Mesenteric fat pad (tissue), 1 donor: ENCODE measurements around the gene PRKG1. TPM values are rescaled to one million over a fixed set of nuclear protein-coding genes. Genes with fewer than 3 reads are reported as not detected.

ENCODE experiments used
- DNase-seq: peaks from one replicate; pipeline ENCODE4 v3.0.0-alpha.2; 2020; ENCODE audit warnings: low spot score
- total RNA-seq: library from RNA; stranded (reverse); fragmentation: NEBNext Ultra II Directional; extraction: Animal tissue kit (Norgen Biotek cat#: 25700); gene quantifications from one replicate; pipeline ENCODE4 v1.2.1, GENCODE V29; 2021
- donor health status: DM: yes; HTN: yes; CAD: no.

PRKG1 gene
- total RNA-seq, 1 donor from 2014 or later, result 12.9 TPM

DNA sequence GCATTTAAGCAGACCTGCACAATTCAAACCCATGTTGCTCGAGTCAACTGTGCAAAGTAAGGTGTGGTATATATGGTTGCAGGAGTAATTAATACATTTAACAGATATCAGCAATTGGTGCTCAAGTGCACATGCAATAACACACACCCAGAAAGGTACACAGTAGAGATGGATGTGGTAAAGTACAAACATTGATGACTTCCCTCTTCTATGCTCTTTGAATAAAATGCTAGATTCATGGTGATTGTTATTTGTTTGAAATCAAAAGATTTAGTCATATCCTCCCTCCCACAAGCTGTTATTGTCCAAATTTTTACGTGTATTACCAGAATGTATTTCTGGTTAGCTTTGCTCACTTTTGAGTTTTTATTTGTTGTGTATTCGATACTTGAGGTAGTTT, 887.1 kb downstream of the PRKG1 start:
- DNase-seq, result no peak

DNA sequence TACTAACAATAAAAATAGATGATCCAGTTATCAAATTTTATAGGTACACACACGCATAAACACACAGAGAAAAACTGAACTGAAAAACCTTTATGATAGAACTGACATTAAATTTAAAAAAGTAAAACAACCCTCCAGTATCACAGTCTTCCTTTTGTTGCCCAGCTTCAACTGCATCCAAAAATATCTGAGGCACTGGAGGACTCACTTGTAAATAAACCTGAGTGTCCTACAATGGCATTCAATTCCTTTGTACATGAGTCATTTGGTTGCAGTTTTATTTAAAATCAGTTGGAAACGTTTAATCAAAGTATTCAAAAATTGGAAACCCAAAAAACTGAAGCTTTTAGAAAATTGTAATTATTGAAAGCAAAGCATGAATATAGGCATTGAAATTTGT, 890.3 kb downstream of the PRKG1 start:
- no peak for DNase-seq

DNA sequence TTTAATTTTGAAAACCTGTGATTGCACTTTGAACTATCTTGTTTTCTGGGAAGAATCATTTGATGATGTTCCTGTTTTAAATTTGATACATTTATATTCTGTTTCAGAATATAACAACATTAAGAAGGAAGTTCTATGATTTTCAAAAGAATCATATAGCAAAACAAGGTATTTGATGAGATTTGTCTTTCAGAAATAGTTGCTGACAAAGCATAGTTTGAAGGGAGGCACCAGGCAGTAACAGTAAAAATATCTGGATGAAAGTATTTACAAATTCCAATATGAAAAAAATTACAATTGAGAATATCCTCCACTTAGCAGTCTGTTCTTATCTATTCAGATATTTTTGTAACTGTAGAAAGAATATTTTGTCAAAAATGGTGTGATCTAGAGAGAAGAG, 891.2 kb downstream of the PRKG1 start:
- no peak for DNase-seq

DNA sequence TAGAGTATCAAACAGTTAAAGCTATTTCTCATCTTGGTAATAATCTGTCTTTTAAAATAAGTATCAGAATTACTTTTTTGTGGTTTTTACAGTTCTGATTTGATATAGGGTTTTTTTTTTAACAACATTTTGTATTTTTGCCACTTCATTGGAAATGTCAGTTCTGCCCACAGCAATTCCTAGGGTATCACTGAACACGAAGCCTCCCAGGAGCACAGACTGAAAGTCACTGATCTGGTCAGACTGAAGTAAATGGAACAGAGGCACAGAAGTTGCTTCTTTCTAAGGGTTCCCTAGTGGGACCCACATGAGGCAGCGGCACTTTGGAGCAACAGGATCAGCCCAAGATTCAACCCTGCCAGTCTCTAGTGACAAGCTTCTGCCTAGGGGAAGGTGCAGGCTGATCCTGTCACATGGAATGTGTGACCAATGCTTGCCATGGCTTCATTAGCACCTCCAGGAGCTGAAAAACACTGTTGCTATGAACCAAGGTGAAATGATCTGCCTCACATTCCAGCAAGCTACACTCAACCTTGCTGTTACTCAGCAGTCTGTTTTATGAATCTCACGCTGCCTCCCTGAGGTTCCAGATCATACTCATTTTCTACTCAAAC, 898.6 kb downstream of the PRKG1 start:
- no peak for DNase-seq

DNA sequence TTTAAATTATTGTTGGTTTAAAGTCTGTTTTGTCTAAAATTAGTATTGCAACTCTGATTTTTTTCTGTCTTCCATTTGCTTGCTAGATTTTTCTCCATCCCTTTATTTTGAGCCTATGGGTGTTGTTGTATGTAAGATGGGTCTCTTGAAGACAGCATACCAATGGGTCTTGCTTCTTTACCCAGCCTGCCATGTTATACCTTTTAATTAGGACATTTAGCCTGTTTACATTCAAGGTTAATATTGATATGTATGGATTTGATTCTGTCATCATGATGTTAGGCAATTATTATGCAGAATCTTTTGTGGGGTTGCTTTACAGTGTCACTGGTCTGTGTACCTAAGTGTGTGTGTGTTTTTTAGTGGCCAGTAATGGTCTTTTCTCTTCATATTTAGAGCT, 906.5 kb downstream of the PRKG1 start:
- no peak for DNase-seq

DNA sequence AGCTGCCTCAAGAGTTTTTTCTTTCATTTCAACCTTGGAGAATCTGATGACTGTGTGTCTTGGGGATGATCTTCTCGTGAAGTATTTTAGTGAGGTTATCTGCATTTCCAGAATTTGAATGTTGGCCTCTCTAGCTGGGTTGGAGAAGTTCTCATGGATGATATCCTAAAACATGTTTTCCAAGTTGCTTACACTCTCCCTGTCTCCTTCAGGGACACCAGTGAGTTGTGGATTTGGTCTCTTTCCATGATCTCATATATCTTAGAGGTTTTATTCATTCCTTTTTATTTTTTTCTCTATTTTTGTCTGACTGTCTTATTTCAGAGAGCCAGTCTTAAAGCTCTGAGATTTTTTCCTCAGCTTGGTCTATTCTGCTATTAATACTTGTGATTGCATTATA, 907.4 kb downstream of the PRKG1 start:
- no peak for DNase-seq

DNA sequence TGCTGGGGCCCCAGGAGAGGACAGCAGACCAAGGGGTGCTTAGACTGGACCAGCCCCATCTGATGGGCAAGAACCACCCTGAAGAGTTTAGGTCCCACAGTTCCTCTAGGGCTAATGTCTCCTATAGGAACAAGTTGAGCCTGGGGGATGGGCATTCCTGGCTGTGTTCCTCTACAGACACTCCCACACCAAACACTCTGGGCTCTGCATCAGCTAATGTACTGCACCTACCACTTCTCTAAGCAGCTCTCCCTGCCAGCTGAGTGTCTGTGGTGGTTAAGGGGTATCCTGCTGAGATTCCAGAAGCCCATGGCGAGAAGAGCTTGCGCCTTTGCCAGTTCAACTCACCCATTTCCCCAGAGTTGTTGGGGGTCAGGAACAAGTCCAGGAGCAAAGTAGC, 909.2 kb downstream of the PRKG1 start:
- DNase-seq, result no peak

DNA sequence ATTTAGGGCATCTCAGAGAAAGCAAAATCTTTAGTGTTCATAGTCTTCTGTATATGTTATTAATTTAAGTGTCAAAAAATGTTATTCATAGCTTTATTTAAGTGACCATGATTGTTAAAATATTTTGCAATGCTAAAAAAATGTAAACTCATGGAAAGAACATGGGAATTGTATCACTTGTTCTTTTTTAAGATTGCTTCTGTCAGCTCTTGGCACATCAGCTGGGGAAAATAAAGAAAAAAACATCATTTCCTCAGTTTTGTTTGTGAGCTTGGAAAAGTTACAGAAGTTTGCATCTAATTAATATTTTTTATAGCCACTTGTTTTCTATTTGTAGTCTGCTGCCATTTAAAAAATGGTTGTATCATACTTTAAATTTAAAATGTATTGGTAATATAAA, 911.0 kb downstream of the PRKG1 start:
- DNase-seq, result no peak

DNA sequence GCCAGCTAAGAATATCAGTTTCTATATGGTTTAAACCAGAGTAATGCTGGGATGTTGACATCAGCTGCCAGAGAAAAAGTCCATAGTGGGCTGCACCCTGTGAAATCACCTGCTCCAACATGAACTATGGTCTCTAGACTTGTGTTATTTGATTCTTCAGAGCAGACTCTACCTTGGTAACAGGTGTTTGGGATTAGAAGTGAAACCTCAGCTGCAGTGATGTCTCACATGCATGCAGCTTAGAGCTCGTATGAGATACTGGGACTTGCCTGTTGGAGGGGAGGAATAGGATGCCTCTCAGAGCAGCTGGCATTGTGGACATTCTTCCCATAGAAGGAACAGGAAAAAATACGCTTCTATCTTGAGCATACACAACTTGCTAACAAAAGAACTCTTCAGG, 912.2 kb downstream of the PRKG1 start:
- DNase-seq, result no peak

DNA sequence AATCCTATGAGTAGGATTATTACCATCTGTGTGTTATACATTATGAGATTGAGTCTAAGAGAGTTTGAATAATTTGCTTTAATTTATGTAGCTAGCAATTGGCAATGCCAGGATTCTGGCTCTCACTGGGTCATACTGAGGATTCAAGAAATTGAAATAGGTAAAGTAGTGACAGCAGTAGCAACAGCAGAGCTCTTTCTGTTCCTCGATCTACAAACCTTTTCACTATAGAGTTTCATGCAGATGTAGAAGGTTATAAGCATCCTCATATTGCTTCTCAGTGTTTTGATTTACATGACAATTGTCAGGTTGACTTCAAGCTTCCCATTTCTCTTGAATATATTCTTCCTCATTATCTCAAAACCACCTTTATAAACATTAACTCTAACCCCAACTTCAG, 919.2 kb downstream of the PRKG1 start:
- no peak for DNase-seq

DNA sequence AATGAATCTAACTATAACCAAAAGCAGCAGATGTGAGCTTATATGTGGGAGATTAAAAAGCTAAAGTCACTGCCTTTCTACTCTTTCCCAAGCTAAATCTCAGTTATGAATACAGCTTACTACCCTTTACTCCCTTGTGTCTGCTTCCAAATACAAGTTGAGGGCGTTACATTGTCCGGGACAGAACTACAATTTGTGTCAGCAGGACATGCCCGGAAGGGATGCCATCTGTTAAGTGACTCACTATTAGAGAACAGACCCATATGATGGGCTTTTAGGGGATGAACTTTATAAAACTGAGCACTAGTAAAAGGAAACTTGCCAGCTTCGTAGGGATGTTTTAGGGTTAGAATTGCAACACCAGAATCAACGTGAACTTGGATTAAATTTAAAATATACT, 924.8 kb downstream of the PRKG1 start:
- DNase-seq, result no peak

DNA sequence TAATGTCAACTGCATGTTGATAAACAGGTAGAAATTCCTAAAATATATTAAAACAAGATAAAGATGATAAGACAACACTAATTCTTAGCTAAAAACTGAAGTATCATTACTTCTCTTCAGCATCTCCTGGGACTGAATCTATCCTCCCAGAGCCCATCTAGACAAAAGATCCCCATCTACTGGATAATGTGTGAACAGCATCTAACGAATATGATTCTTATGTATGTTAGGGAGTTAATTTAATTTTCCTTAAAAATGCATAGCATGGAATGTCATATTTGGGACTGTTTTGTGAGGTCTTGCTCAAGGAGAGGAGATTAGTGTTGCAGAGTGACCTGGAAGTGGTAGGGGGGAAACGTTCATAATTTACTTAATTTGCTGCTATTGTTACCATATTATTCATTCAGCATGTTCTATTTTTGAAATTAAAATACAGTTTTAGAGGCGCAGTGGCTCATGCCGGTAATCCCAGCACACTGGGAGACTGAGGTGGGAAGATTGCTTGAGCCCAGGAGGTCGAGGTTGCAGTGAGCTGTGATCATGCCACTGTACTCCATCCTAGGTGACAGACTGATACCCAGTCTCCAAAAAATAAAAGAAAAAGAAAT, 930.2 kb downstream of the PRKG1 start:
- DNase-seq, result no peak

DNA sequence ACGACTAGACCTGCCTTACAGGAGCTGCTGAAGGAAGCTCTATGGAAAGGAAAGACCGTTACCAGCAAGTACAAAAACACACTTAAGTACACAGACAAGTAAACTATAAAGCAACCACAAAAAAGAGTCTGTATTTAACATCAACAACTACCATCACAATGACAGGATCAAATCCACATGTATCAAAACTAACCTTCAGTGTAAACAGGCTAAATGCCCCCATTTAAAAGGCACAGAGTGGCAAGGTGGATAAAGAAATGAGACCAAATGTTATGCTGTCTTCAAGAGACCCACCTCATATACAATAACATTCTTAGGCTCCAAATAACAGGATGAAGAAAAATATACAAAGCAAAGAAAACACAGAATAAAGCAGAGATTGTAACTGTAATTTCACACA, 932.8 kb downstream of the PRKG1 start:
- DNase-seq, result no peak

DNA sequence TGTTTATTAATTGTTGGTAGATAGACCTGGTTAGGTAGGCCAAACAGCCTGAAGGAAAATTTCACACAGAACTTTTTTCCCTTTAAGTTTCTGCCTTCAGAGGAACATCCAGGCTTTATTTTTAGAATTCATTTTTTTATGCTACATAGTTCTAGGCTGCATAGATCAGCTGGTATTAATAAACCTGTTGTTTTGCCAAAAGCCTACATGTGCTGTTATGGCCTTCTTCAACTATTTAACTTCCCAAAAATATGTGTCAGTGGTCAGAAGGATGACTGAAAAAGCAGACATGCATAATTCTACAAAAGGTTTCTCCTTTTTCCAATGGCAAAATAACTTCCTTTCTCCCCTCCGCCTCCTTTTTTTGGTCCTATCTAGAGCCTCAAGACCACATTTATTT, 936.8 kb downstream of the PRKG1 start:
- DNase-seq, result no peak

DNA sequence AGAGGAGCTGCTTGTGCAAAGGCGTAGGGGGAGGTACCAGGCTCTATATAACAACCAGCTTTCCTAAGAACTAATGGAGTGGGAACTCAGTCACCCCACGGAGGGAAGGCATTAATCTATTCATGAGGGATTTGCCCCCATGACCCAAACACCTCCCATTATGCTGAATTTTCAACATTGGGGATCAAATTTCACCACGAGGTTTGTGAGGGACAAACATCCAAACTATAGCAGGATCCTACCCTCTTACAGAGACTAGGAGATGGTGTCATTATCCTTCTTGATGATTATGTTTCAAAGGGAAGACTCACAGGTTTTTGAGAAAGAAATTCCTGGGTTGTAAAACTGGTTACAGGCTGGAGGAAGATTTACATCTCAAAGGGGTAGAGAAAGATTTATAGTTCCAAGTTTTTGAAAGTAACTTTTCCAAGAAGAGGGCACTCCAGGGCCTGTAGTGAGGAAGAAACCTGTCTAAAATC, 944.8 kb downstream of the PRKG1 start:
- DNase-seq, result no peak

DNA sequence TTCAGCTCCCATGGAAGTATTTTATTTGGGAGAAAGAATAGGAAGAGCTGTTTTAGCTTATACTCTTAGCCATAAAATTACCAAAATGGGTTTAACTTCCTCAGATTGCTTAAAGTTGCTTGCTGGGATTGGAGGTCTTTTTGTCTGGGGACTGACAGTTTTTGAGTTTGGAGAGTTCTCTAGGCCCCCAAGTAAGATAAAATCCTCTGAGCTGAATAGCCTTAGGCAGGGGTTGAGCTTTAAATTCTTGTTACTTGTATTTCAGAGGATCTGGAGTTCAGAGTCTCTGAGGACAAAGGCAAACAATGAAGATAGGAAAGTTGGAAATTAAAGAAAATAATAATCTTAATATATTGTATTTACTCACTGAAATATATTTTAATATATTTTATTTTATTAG, 945.4 kb downstream of the PRKG1 start:
- DNase-seq, result no peak

DNA sequence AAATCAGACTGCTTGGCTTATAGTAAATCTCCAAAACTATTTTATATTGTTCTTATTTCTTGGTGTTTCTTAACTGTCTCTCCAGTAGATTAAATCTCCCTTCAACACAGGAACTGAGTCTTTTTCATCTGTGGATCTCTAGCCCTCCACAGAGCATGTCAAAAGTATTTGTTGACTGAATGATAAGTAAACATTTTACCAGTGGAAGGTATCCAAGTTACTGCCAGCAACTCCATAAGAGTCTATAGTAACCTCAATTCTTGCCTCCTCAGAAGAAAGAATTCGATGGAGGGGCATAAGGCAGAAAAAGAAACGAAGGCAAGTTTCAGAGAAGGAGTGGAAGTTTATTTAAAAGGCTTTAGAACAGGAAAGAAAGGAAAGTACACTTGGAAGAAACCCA, 945.9 kb downstream of the PRKG1 start:
- no peak for DNase-seq

DNA sequence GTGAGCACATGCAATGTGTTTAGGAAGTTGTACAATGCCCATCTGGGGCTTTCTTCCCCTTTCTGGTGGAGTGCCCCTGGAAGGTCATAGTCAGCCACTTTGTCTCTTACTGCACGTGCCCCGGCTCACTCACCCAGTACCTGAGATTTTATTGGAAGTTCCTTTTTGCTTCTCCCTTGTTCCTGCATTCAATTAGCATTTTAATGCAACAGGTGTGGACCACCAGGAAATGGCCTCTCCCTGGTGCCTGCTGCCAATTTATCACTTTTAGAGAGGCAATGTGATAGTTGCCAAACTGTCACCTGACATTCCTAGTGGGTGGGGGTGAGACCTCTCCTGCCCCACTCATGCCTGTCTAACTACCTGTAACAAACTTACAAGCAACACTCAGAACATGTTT, 946.4 kb downstream of the PRKG1 start:
- DNase-seq, result no peak

DNA sequence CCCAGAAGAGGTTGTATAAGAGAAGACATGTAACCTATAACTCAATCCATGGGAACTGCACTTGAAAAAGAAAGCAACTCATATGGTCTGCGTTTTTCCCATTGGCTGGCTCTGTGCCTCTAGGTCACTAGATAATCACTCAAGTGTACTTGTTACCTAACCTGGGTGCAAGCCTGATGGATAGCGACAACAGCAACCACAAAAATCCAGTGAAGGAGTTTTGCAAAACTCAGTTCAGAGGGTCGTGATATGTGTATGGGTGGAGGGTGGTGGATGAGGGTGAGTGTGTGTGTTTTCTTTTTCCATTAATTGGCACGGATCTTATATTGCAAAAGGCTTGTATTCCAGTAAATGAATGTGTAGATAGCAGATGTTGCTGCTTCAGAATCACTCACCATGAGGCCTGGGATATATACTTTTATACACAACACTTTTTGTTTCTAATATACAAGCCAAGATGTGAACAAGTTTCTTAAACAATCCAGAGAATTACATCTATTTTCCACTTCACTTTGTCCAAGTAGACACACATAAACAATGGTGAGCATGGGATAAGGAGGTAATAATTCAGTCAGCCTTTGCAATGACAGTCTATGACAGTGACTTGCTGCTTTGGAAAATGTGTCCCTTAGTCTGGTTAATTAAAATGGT, 952.9 kb downstream of the PRKG1 start:
- DNase-seq, result no peak

DNA sequence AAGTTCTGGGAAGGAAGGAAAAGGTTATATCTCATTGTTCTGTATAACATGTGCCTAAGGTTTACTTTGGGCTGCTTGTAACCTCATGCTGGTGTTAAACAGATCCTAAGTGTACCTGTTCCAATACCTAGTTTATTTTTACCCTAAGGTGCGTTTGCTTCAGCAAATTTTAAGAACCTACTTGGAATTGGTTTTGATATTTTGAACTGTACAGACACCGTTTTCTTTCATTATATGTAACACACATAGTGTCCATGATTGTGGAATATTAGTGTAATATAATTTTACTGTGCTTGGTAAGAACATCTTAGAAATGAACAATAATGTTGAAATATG, 954.2 kb downstream of the PRKG1 start:
- no peak for DNase-seq

DNA sequence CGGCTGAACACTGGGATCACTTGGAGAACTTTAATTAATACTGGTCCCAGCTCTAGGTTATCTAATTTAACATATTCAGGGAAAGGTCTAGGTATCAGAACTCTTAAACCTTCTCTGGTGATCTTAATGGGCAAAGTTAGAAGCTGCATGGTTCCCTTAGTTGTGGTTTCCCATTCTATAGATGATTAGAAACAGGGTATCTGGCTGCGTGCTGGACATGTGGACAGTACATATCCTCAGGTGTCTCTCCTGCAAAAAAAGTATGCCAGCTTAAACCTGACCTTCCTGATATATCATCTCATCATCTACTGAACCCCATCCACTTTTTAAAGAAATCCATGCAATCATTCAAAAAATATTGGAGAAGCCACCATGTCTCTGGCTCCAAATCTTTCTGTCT, 955.3 kb downstream of the PRKG1 start:
- no peak for DNase-seq

DNA sequence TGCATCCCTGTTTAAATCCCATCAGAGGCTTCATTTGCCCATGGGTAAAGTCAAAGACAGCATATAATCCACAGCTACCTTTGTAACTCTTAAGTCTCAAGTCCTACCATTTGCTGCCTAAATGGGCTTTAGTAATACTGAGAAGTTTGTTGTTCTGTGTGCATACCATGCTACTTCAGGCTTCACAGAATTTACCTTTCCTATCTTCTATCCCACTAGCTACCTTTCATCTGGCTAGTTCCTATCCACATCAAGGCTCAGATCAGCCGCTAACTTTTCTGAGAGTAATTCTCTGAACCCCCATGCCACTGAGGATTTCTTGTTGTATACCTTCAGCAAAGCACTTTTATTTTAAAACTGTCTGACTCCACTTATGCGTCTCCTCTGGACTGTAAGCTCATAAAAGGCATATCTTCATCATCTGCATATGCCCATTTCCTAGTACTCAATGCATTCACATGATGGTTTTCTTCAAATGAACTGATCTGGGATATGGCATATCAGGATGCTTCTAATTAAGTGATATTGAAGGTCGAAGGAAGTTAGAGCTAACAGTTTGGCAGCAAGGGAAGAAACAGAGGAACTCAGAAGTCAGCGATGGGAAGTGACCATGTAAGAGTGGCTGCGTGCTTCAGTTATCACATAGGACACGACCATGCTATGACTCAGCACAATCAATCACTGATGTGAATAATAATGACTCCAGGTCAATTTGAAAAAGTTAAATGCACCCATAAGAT, 955.9 kb downstream of the PRKG1 start:
- DNase-seq, result no peak
